Erythroblast (primary cell): ENCODE measurements around the gene C9orf43.

Source experiments
- DNase-seq, 2 experiments: peaks; one replicate each; lab custom pipeline; 2025; lab: John Stamatoyannopoulos, UW
- GATA1 ChIP-seq: IDR thresholded peaks from 2 replicates; pipeline ENCODE4 v1.6.1; 2011; ENCODE audit warnings: low read depth, mild to moderate bottlenecking, control low read depth, low read length, moderate library complexity
- POLR2A ChIP-seq: IDR thresholded peaks from 2 replicates; pipeline ENCODE4 v1.6.1; 2011; ENCODE audit warnings: mild to moderate bottlenecking, low read length

The C9orf43 gene

GRCh38 chr9:113474360-113475028 lies 63.9 kb downstream of the C9orf43 start:
- no peak for DNase-seq
- no peak for TF ChIP-seq POLR2A
- TF ChIP-seq GATA1 = no peak

DNA sequence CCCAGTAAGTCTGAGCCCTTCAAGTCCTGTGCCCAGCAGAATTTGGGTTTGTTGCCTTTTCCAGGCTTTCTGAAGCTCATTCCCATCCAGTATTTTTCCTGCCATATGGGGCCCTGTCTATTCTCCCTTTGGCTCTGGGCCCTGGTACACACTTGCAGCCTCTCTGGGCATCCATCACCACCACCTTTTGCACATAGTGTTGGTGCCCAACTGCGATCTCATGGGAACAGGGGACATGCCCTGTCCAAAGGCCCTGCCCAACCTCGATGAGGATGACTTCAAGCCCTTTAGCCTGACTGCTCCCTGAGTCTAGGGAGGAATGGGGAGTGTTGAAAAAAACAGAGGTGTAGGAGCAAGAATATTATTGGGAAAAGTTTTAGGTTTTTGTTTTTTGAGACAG lies 64.5 kb downstream of the C9orf43 start:
- TF ChIP-seq POLR2A (no peak), GATA1 (no peak)
- no peak for DNase-seq

GRCh38 chr9:113475992-113476391 lies 65.4 kb downstream of the C9orf43 start:
- no peak for DNase-seq
- TF ChIP-seq GATA1 (no peak), POLR2A (no peak)

DNA sequence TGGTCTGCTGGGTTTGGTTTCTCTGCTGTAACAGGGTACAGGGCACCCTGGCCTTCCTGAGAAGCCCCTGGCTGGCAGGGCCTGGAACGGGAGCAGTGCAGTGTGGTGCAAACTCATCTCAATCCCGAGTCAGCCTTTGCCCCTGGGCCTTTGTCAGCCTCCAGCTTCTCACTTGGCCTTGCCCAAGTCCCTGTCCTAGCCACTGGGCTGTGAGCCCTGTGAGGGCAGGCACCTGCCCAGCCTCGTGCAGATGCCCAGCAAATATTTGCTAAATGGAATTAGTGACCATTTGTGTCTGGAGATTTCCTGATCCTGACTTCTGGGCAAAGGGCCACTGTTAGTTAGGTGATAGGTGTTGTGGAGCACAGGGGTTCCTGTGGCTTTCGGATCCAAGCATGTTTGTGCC lies 66.0 kb downstream of the C9orf43 start:
- TF ChIP-seq GATA1 (no peak), POLR2A (no peak)
- DNase-seq = no peak

GRCh38 chr9:113477058-113477457 lies 66.5 kb downstream of the C9orf43 start:
- no peak for TF ChIP-seq POLR2A
- no peak for TF ChIP-seq GATA1
- DNase-seq = no peak

DNA sequence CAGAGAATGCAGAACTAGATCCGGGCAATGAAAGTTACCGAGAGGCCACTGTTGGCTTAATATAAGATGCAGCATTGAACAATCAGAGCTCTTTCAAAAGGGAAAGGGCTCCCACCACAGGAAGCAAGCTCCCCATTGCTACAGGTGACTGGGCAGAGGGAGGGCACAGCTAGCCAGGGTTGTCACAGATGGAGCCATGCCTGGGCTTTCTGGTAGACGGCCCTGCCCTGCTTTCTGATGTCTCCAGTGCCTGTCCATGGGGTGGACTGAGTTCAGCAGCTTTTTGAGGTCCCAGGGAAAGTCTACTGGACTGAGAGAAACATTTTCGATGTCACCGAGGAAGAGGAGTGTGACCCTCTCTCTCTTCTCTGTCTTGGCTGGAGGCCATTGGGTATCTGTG lies 67.1 kb downstream of the C9orf43 start:
- no peak for DNase-seq
- TF ChIP-seq POLR2A = no peak

GRCh38 chr9:113479174-113479621 lies 68.7 kb downstream of the C9orf43 start:
- DNase-seq = no peak
- TF ChIP-seq GATA1 (no peak), POLR2A (no peak)
